GM10266 (cell line): ENCODE data around the gene STYXL1.

Experiments
- DNase-seq: peaks from one replicate; pipeline ENCODE4 v3.0.0; 2012; ENCODE audit errors: extremely low spot score
- TF ChIP-seq, protein P1 (sequence below): IDR thresholded peaks from 2 replicates; pipeline ENCODE4 v1.5.1; 2012; ENCODE audit warnings: mild to moderate bottlenecking, low read depth; ENCODE audit not compliant: control insufficient read depth, insufficient read depth; ENCODE audit errors: missing control alignments

STYXL1 gene

GRCh38 chr7:75987026-75987804 lies 60.6 kb downstream of the STYXL1 start:
- TF ChIP-seq, protein P1, sequence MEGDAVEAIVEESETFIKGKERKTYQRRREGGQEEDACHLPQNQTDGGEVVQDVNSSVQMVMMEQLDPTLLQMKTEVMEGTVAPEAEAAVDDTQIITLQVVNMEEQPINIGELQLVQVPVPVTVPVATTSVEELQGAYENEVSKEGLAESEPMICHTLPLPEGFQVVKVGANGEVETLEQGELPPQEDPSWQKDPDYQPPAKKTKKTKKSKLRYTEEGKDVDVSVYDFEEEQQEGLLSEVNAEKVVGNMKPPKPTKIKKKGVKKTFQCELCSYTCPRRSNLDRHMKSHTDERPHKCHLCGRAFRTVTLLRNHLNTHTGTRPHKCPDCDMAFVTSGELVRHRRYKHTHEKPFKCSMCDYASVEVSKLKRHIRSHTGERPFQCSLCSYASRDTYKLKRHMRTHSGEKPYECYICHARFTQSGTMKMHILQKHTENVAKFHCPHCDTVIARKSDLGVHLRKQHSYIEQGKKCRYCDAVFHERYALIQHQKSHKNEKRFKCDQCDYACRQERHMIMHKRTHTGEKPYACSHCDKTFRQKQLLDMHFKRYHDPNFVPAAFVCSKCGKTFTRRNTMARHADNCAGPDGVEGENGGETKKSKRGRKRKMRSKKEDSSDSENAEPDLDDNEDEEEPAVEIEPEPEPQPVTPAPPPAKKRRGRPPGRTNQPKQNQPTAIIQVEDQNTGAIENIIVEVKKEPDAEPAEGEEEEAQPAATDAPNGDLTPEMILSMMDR: no peak
- no peak for DNase-seq

GRCh38 chr7:75986147-75986781 lies 61.5 kb downstream of the STYXL1 start:
- DNase-seq: no peak
- TF ChIP-seq, protein P1: no peak

DNA sequence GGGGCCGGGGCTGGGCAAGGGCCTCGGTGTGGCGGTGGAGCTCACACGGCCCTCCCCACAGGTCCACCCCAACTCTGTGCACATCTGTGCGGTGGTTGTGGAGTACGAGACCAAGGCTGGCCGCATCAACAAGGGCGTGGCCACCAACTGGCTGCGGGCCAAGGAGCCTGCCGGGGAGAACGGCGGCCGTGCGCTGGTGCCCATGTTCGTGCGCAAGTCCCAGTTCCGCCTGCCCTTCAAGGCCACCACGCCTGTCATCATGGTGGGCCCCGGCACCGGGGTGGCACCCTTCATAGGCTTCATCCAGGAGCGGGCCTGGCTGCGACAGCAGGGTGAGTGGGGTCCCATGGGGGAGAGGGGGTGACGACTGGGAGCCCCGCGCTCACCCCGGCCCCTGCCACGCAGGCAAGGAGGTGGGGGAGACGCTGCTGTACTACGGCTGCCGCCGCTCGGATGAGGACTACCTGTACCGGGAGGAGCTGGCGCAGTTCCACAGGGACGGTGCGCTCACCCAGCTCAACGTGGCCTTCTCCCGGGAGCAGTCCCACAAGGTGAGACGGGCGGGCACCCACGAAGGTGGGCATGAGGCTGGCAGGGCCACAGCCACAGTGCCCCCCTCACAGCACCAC lies 62.2 kb downstream of the STYXL1 start:
- DNase-seq: no peak
- TF ChIP-seq, protein P1: no peak

DNA sequence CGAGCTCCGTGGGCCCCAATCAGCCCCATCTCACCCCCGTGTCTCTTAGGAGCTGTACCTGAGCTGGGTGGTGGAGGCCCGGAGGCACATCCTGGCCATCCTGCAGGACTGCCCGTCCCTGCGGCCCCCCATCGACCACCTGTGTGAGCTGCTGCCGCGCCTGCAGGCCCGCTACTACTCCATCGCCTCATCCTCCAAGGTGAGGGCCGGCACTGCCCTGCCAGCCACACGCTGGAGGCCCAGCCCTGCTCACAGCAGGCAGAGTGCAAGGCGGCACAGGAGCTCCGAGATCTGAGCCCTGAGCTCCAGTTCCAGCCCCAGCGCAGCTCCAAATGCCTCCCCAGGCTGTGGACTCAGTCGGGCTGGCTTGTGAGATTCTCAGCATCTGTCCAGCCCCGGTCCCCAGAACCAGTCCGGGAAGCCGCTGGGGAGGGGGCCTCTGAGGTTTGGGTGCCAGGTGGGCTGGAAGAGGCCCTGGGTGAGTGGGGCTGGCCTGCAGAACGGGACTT lies 62.7 kb downstream of the STYXL1 start:
- TF ChIP-seq, protein P1: no peak
- DNase-seq: no peak

- no peak for DNase-seq
- TF ChIP-seq, protein P1: no peak
Measured at GRCh38 chr7:75984130-75985008, 63.4 kb downstream of the STYXL1 start.

DNA sequence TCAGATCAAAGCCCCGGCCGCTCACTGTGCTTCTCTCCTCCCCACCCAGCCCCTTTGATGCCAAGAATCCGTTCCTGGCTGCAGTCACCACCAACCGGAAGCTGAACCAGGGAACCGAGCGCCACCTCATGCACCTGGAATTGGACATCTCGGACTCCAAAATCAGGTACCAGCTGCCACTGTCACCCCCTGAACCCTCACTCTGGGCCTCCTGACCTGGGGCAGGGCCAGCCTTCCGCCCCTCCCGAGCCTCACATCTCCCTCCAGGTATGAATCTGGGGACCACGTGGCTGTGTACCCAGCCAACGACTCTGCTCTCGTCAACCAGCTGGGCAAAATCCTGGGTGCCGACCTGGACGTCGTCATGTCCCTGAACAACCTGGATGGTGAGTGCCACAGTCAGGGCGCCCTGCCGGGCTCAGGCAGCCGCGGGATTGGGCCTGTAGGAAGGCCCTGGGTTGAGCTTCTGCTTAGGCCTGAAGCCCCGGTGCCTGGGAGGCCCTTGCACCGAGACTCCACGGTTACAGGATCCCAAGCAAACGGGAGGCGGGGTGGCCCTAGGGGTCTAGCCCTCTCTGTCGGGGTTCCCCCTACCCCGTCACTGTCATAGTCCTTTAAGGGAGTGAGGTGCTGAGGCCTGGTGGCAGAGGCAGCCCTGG lies 64.2 kb downstream of the STYXL1 start:
- TF ChIP-seq, protein P1: no peak
- no peak for DNase-seq
